SH-SY5Y (cell line): ENCODE data around the gene GUCY2C.

ENCODE experiments used
- GATA2 ChIP-seq: IDR thresholded peaks from 2 replicates; pipeline ENCODE4 v1.6.1; 2011; ENCODE audit warnings: mild to moderate bottlenecking, low read depth, low read length
- GATA3 ChIP-seq: IDR thresholded peaks from 2 replicates; pipeline ENCODE4 v1.6.1; 2011; ENCODE audit warnings: low read depth, mild to moderate bottlenecking, low read length, moderate library complexity

DNA sequence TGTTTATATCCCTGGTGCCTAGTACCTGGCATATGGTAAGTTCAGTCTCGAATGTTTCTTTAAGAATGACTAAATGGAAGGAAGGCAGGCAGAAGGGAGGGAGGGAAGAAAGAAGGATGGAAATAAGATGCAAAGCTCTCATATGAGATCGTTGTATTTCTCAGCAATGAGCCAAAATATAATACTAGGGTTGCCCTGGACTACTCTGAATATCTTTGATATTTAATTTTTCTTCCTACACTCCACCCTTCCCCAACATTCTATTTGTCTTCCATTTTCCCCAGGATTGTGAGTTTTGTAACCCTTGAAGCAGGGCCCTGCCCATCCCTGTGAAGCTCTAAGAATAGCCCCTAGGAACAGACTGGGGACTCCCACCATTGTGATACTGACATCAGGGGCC is 43.9 kb downstream of the GUCY2C start:
- TF ChIP-seq GATA2 = no peak
- TF ChIP-seq GATA3 = no peak
